SK-N-SH treated with all-trans-retinoic acid at 6 μM for 48 hours (cell line): ENCODE data around the gene RPS8.

ENCODE experiments used
- ARNTL ChIP-seq: fragments of 450-650 bp; formaldehyde crosslinking; IDR thresholded peaks from 2 replicates; pipeline ENCODE4 v1.5.0; 2020; ENCODE audit warnings: low read depth, mild to moderate bottlenecking, moderate library complexity, borderline replicate concordance
- PATZ1 ChIP-seq: fragments of 250-450 bp; sonication (Bioruptor Pico); IDR thresholded peaks from 2 replicates; pipeline ENCODE4 v1.8.0; 2020; ENCODE audit warnings: mild to moderate bottlenecking, moderate library complexity, borderline replicate concordance
- PPARA ChIP-seq: fragments of 250-450 bp; sonication (Bioruptor Pico); IDR thresholded peaks from 2 replicates; pipeline ENCODE4 v1.5.0; 2020; ENCODE audit warnings: mild to moderate bottlenecking, borderline replicate concordance
- SNAI2 ChIP-seq: fragments of 250-450 bp; sonication (Bioruptor Pico); IDR thresholded peaks from 2 replicates; pipeline ENCODE4 v1.5.0; 2020; ENCODE audit warnings: mild to moderate bottlenecking, moderate library complexity
- TSHZ2 ChIP-seq: fragments of 250-450 bp; sonication (Bioruptor Pico); IDR thresholded peaks from 2 replicates; pipeline ENCODE4 v1.5.0; 2020; ENCODE audit warnings: mild to moderate bottlenecking, moderate library complexity
- ZFP3 ChIP-seq: fragments of 250-450 bp; sonication (Bioruptor Pico); IDR thresholded peaks from 2 replicates; pipeline ENCODE4 v1.5.0; 2020; ENCODE audit warnings: mild to moderate bottlenecking, moderate library complexity
- ZFP30 ChIP-seq: fragments of 450-650 bp; formaldehyde crosslinking; IDR thresholded peaks from 2 replicates; pipeline ENCODE4 v1.5.0; 2022; ENCODE audit warnings: mild to moderate bottlenecking, moderate library complexity

- TF ChIP-seq ZFP3 = no peak
- TF ChIP-seq PATZ1 (CRISPR knock-in tag) = no peak
- no peak for TF ChIP-seq ZFP30
- no peak for TF ChIP-seq SNAI2 (CRISPR knock-in tag)
- TF ChIP-seq ARNTL (CRISPR knock-in tag) = no peak
- no peak for TF ChIP-seq TSHZ2 (CRISPR knock-in tag)
- no peak for TF ChIP-seq PPARA
These were observed 23.4 kb downstream of the RPS8 start for GRCh38 chr1:44798481-44799365.
